Measurements from ENCODE around the gene GDA.

The GDA gene

GRCh38 chr9:72165821-72166547 lies 16.7 kb downstream of the GDA start:
- H3K27ac ChIP-seq (ENCODE audit: low read depth in 2 of 2, low read length in 2 of 2): no peak overlapping the region
- no peaks in the 10 kb centered on the region for H3K27me3 ChIP-seq (ENCODE audit: control insufficient read depth in 2 of 2, insufficient read depth in 2 of 2, low read length in 2 of 2)
- H3K9me3 ChIP-seq (ENCODE audit: control insufficient read depth in 2 of 2, low read length in 2 of 2): no peaks in the 10 kb centered on the region
- H3K4me3 ChIP-seq (ENCODE audit: low read length in 2 of 2): no peak overlapping the region
- H3K9ac ChIP-seq (ENCODE audit: low read depth in 1 of 2, low read length in 2 of 2): no peak overlapping the region
- H3K4me1 ChIP-seq (ENCODE audit: control insufficient read depth in 2 of 2, insufficient read depth in 2 of 2, low read length in 2 of 2): no peaks in the 10 kb centered on the region
- no peaks in the 10 kb centered on the region for H3K36me3 ChIP-seq (ENCODE audit: control insufficient read depth in 2 of 2, insufficient read depth in 2 of 2, low read length in 2 of 2)

GRCh38 chr9:72168075-72168474 lies 18.8 kb downstream of the GDA start:
- Histone ChIP-seq H3K36me3 (ENCODE audit: control insufficient read depth in 2 of 2, insufficient read depth in 2 of 2, low read length in 2 of 2) (no peaks in the 10 kb centered on the region), H3K4me3 (ENCODE audit: low read length in 2 of 2) (no peak overlapping the region), H3K9me3 (ENCODE audit: control insufficient read depth in 2 of 2, low read length in 2 of 2) (no peaks in the 10 kb centered on the region), H3K4me1 (ENCODE audit: control insufficient read depth in 2 of 2, insufficient read depth in 2 of 2, low read length in 2 of 2) (no peaks in the 10 kb centered on the region), H3K27ac (ENCODE audit: low read depth in 2 of 2, low read length in 2 of 2) (no peak overlapping the region), H3K9ac (ENCODE audit: low read depth in 1 of 2, low read length in 2 of 2) (no peak overlapping the region), H3K27me3 (ENCODE audit: control insufficient read depth in 2 of 2, insufficient read depth in 2 of 2, low read length in 2 of 2) (no peaks in the 10 kb centered on the region)

GRCh38 chr9:72169178-72169577 lies 19.9 kb downstream of the GDA start:
- Histone ChIP-seq H3K27me3 (ENCODE audit: control insufficient read depth in 2 of 2, insufficient read depth in 2 of 2, low read length in 2 of 2) (no peaks in the 10 kb centered on the region), H3K9ac (ENCODE audit: low read depth in 1 of 2, low read length in 2 of 2) (no peak overlapping the region), H3K36me3 (ENCODE audit: control insufficient read depth in 2 of 2, insufficient read depth in 2 of 2, low read length in 2 of 2) (no peaks in the 10 kb centered on the region), H3K4me3 (ENCODE audit: low read length in 2 of 2) (no peak overlapping the region), H3K9me3 (ENCODE audit: control insufficient read depth in 2 of 2, low read length in 2 of 2) (no peaks in the 10 kb centered on the region), H3K27ac (ENCODE audit: low read depth in 2 of 2, low read length in 2 of 2) (no peak overlapping the region), H3K4me1 (ENCODE audit: control insufficient read depth in 2 of 2, insufficient read depth in 2 of 2, low read length in 2 of 2) (no peaks in the 10 kb centered on the region)

GRCh38 chr9:72173080-72173479 lies 23.8 kb downstream of the GDA start:
- no peaks in the 10 kb centered on the region for H3K9me3 ChIP-seq (ENCODE audit: control insufficient read depth in 2 of 2, low read length in 2 of 2)

GRCh38 chr9:72185561-72185960 lies 36.3 kb downstream of the GDA start:
- H3K9ac ChIP-seq (ENCODE audit: low read depth in 1 of 2, low read length in 2 of 2): no peak overlapping the region
- H3K27me3 ChIP-seq (ENCODE audit: control insufficient read depth in 2 of 2, insufficient read depth in 2 of 2, low read length in 2 of 2): no peaks in the 10 kb centered on the region
- H3K36me3 ChIP-seq (ENCODE audit: control insufficient read depth in 2 of 2, insufficient read depth in 2 of 2, low read length in 2 of 2): no peaks in the 10 kb centered on the region
- no peaks in the 10 kb centered on the region for H3K4me1 ChIP-seq (ENCODE audit: control insufficient read depth in 2 of 2, insufficient read depth in 2 of 2, low read length in 2 of 2)
- no peak overlapping the region for H3K27ac ChIP-seq (ENCODE audit: low read depth in 2 of 2, low read length in 2 of 2)
- H3K9me3 ChIP-seq (ENCODE audit: control insufficient read depth in 2 of 2, low read length in 2 of 2): no peaks in the 10 kb centered on the region
- no peak overlapping the region for H3K4me3 ChIP-seq (ENCODE audit: low read length in 2 of 2)

More at GRCh38 chr9:72173080-72173479, 23.8 kb downstream of the GDA start:
- no peaks in the 10 kb centered on the region for H3K36me3 ChIP-seq (ENCODE audit: control insufficient read depth in 2 of 2, insufficient read depth in 2 of 2, low read length in 2 of 2)
- no peak overlapping the region for H3K4me3 ChIP-seq (ENCODE audit: low read length in 2 of 2)
- no peaks in the 10 kb centered on the region for H3K4me1 ChIP-seq (ENCODE audit: control insufficient read depth in 2 of 2, insufficient read depth in 2 of 2, low read length in 2 of 2)
- no peak overlapping the region for H3K27ac ChIP-seq (ENCODE audit: low read depth in 2 of 2, low read length in 2 of 2)
- no peaks in the 10 kb centered on the region for H3K27me3 ChIP-seq (ENCODE audit: control insufficient read depth in 2 of 2, insufficient read depth in 2 of 2, low read length in 2 of 2)
- H3K9ac ChIP-seq (ENCODE audit: low read depth in 1 of 2, low read length in 2 of 2): no peak overlapping the region

GRCh38 chr9:72187121-72187695 lies 38.0 kb downstream of the GDA start:
- no peak overlapping the region for H3K4me3 ChIP-seq (ENCODE audit: low read length in 2 of 2)
- H3K4me1 ChIP-seq (ENCODE audit: control insufficient read depth in 2 of 2, insufficient read depth in 2 of 2, low read length in 2 of 2): no peaks in the 10 kb centered on the region
- no peaks in the 10 kb centered on the region for H3K36me3 ChIP-seq (ENCODE audit: control insufficient read depth in 2 of 2, insufficient read depth in 2 of 2, low read length in 2 of 2)
- no peak overlapping the region for H3K9ac ChIP-seq (ENCODE audit: low read depth in 1 of 2, low read length in 2 of 2)
- no peaks in the 10 kb centered on the region for H3K9me3 ChIP-seq (ENCODE audit: control insufficient read depth in 2 of 2, low read length in 2 of 2)
- no peak overlapping the region for H3K27ac ChIP-seq (ENCODE audit: low read depth in 2 of 2, low read length in 2 of 2)
- H3K27me3 ChIP-seq (ENCODE audit: control insufficient read depth in 2 of 2, insufficient read depth in 2 of 2, low read length in 2 of 2): no peaks in the 10 kb centered on the region

- Histone ChIP-seq H3K4me3 (ENCODE audit: low read length in 2 of 2) (no peak overlapping the region), H3K27ac (ENCODE audit: low read depth in 2 of 2, low read length in 2 of 2) (no peak overlapping the region), H3K36me3 (ENCODE audit: control insufficient read depth in 2 of 2, insufficient read depth in 2 of 2, low read length in 2 of 2) (no peaks in the 10 kb centered on the region), H3K4me1 (ENCODE audit: control insufficient read depth in 2 of 2, insufficient read depth in 2 of 2, low read length in 2 of 2) (no peaks in the 10 kb centered on the region), H3K27me3 (ENCODE audit: control insufficient read depth in 2 of 2, insufficient read depth in 2 of 2, low read length in 2 of 2) (no peaks in the 10 kb centered on the region), H3K9me3 (ENCODE audit: control insufficient read depth in 2 of 2, low read length in 2 of 2) (no peaks in the 10 kb centered on the region), H3K9ac (ENCODE audit: low read depth in 1 of 2, low read length in 2 of 2) (no peak overlapping the region)
Measured at GRCh38 chr9:72188232-72188631, 39.0 kb downstream of the GDA start.

GRCh38 chr9:72193478-72193881 lies 44.2 kb downstream of the GDA start:
- Histone ChIP-seq H3K4me1 (ENCODE audit: control insufficient read depth in 2 of 2, insufficient read depth in 2 of 2, low read length in 2 of 2) (no peaks in the 10 kb centered on the region), H3K4me3 (ENCODE audit: low read length in 2 of 2) (no peak overlapping the region), H3K36me3 (ENCODE audit: control insufficient read depth in 2 of 2, insufficient read depth in 2 of 2, low read length in 2 of 2) (no peaks in the 10 kb centered on the region), H3K27me3 (ENCODE audit: control insufficient read depth in 2 of 2, insufficient read depth in 2 of 2, low read length in 2 of 2) (no peaks in the 10 kb centered on the region), H3K9ac (ENCODE audit: low read depth in 1 of 2, low read length in 2 of 2) (no peak overlapping the region), H3K9me3 (ENCODE audit: control insufficient read depth in 2 of 2, low read length in 2 of 2) (no peaks in the 10 kb centered on the region), H3K27ac (ENCODE audit: low read depth in 2 of 2, low read length in 2 of 2) (no peak overlapping the region)

GRCh38 chr9:72199238-72199637 lies 50.0 kb downstream of the GDA start:
- Histone ChIP-seq H3K36me3 (ENCODE audit: control insufficient read depth in 2 of 2, insufficient read depth in 2 of 2, low read length in 2 of 2) (no peaks in the 10 kb centered on the region), H3K4me3 (ENCODE audit: low read length in 2 of 2) (no peak overlapping the region), H3K9ac (ENCODE audit: low read depth in 1 of 2, low read length in 2 of 2) (no peak overlapping the region), H3K27ac (ENCODE audit: low read depth in 2 of 2, low read length in 2 of 2) (no peak overlapping the region), H3K4me1 (ENCODE audit: control insufficient read depth in 2 of 2, insufficient read depth in 2 of 2, low read length in 2 of 2) (peaks cover 0 to 16% of the 10 kb centered on the region in 2 donors), H3K27me3 (ENCODE audit: control insufficient read depth in 2 of 2, insufficient read depth in 2 of 2, low read length in 2 of 2) (no peaks in the 10 kb centered on the region), H3K9me3 (ENCODE audit: control insufficient read depth in 2 of 2, low read length in 2 of 2) (no peaks in the 10 kb centered on the region)

- H3K4me3 ChIP-seq (ENCODE audit: low read length in 2 of 2): peak overlapping the region in 1 of 2 donors; percentile 32
- H3K27me3 ChIP-seq (ENCODE audit: control insufficient read depth in 2 of 2, insufficient read depth in 2 of 2, low read length in 2 of 2): no peaks in the 10 kb centered on the region
- peak overlapping the region in 1 of 2 donors; percentile 21 for H3K9ac ChIP-seq (ENCODE audit: low read depth in 1 of 2, low read length in 2 of 2)
- no peaks in the 10 kb centered on the region for H3K36me3 ChIP-seq (ENCODE audit: control insufficient read depth in 2 of 2, insufficient read depth in 2 of 2, low read length in 2 of 2)
- no peak overlapping the region for H3K27ac ChIP-seq (ENCODE audit: low read depth in 2 of 2, low read length in 2 of 2)
- H3K4me1 ChIP-seq (ENCODE audit: control insufficient read depth in 2 of 2, insufficient read depth in 2 of 2, low read length in 2 of 2): peaks cover 0 to 19% of the 10 kb centered on the region in 2 donors
- no peaks in the 10 kb centered on the region for H3K9me3 ChIP-seq (ENCODE audit: control insufficient read depth in 2 of 2, low read length in 2 of 2)
Measured at GRCh38 chr9:72200452-72200851, 51.2 kb downstream of the GDA start.
